ENCODE data around the gene SLC2A9. TPM values are rescaled to one million over a fixed set of nuclear protein-coding genes. Genes with fewer than 3 reads are reported as not detected.

SLC2A9 gene
- total and polyA plus RNA-seq, 2 of the 8 experiments (the other 6 are each of a cell fraction or from before 2014, with no cell fraction given) = 0.20 to 0.26 TPM

GRCh38 chr4:9875516-9875915 is 145.8 kb downstream of the SLC2A9 start:
- Histone ChIP-seq H3K27ac (ENCODE audit: low read depth, low read length) (no peak overlapping the region), H3K4me1 (replicated peaks in 1 of 4; ENCODE audit: control insufficient read depth in 3 of 4, insufficient read depth in 4 of 4, low read length in 3 of 4) (peaks cover 0 to 2% (median under 1%) of the 10 kb centered on the region in 4 experiments; a peak in 1 of 7 replicates), H2BK12ac (ENCODE audit: low read depth, low read length) (no peak overlapping the region), H3K9me3 (ENCODE audit: insufficient read depth in 2 of 2, low read depth in 1 of 2, low read length in 1 of 2) (no peaks in the 10 kb centered on the region), H3K18ac (ENCODE audit: extremely low read depth, low read length) (no peak overlapping the region), H2BK20ac (ENCODE audit: low read length) (no peak overlapping the region), H2BK15ac (ENCODE audit: low read length) (no peak overlapping the region), H2BK120ac (replicated peaks; ENCODE audit: low read depth, low read length) (no peak overlapping the region), H3K79me2 (ENCODE audit: control insufficient read depth in 1 of 2, insufficient read depth in 2 of 2, low read length in 2 of 2) (no peaks in the 10 kb centered on the region), H4K91ac (replicated peaks; ENCODE audit: insufficient read length, low read length) (no peak overlapping the region), H4K8ac (ENCODE audit: extremely low read depth, insufficient read depth, low read length) (no peak overlapping the region), H3K4me3 (ENCODE audit: extremely low read depth in 1 of 4, insufficient read depth in 2 of 4, low read depth in 3 of 4, low read length in 4 of 4) (no peak overlapping the region), H3K56ac (replicated peaks; ENCODE audit: insufficient read length, low read depth, low read length) (no peak overlapping the region), H3K79me1 (ENCODE audit: low read depth, low read length) (no peaks in the 10 kb centered on the region), H2AK5ac (ENCODE audit: low read depth, low read length) (no peak overlapping the region), H3K27me3 (replicated peaks in 1 of 4; ENCODE audit: control insufficient read depth in 3 of 4, extremely low read depth in 1 of 4, insufficient read depth in 3 of 4, low read length in 3 of 4) (no peaks in the 10 kb centered on the region), H3K36me3 (ENCODE audit: control insufficient read depth in 2 of 4, insufficient read depth in 4 of 4, low read length in 3 of 4) (no peaks in the 10 kb centered on the region), H3K14ac (ENCODE audit: insufficient read length) (no peak overlapping the region), H2BK5ac (ENCODE audit: low read depth, low read length) (no peak overlapping the region), H4K5ac (ENCODE audit: insufficient read length, low read depth, low read length) (no peak overlapping the region), H2AFZ (ENCODE audit: low read length) (no peak overlapping the region), H3K23ac (ENCODE audit: insufficient read length) (no peak overlapping the region), H3K4me2 (ENCODE audit: insufficient read depth in 1 of 2, low read depth in 2 of 2, low read length in 2 of 2) (no peak overlapping the region), H3K9ac (replicated peaks in 1 of 4; ENCODE audit: extremely low read depth in 1 of 4, low read depth in 3 of 4, low read length in 3 of 4) (no peak overlapping the region), H3K4ac (replicated peaks; ENCODE audit: insufficient read length, low read depth, low read length) (no peak overlapping the region), H3K23me2 (ENCODE audit: low read depth, low read length) (no peaks in the 10 kb centered on the region), H4K20me1 (replicated peaks in 1 of 2; ENCODE audit: control insufficient read depth in 1 of 2, insufficient read depth in 2 of 2, low read length in 2 of 2) (no peaks in the 10 kb centered on the region)
- TF ChIP-seq CHD1 (IDR thresholded peaks at IDR 0.05; ENCODE audit: low read depth, low read length) (no peak), CHD2 (IDR thresholded peaks at IDR 0.05; ENCODE audit: low read length) (no peak), KDM1A (IDR thresholded peaks at IDR 0.05; ENCODE audit: borderline replicate concordance, low read length) (no peak), MAFK (IDR thresholded peaks at IDR 0.05; ENCODE audit: low read depth, low read length) (no peak), SIX5 (IDR thresholded peaks at IDR 0.05; ENCODE audit: low read depth, low read length) (no peak), POU5F1 (IDR thresholded peaks at IDR 0.05; ENCODE audit: low read depth, low read length) (no peak), RNF2 (IDR thresholded peaks at IDR 0.05; ENCODE audit: borderline replicate concordance, low read depth, low read length, missing control alignments, poor library complexity, severe bottlenecking) (no peak)
- no peak for DNase-seq (ENCODE audit: low read depth in 1 of 2, low spot score in 2 of 2)
- WGBS, 2 experiments (ENCODE audit: extremely low coverage in 1 of 2, insufficient coverage in 1 of 2, insufficient read length in 1 of 2, insufficient replicate concordance in 2 of 2, low coverage in 1 of 2, low lambda C conversion rate in 2 of 2, missing lambda C conversion rate in 1 of 2) = 88% methylated on average over 1 of the region's 1 CpG; no CpG with 5 or more reads in 1 of the 2 experiments
- CTCF ChIA-PET (ENCODE audit: partially characterized antibody) = interaction anchor here (2.5 kb wide), 1 partner anchor 17 kb away, joined by 10 read pairs; no protein-coding TSS in a partner anchor
- FAIRE-seq = no peak
- POLR2A ChIA-PET (ENCODE audit: partially characterized antibody) = no interaction called here
